K562 (cell line): ENCODE data around the gene SLC37A2. TPM values are rescaled to one million over a fixed set of nuclear protein-coding genes. Genes with fewer than 3 reads are reported as not detected.
A peak's percentile ranks its signal among the peaks of the same experiment; 100 is the strongest.

ENCODE experiments used
- CBX1 ChIP-seq: sonication (generic); IDR thresholded peaks from 2 replicates; pipeline ENCODE4 v1.6.1; 2016; ENCODE audit warnings: antibody characterized with exemption, low read depth, mild to moderate bottlenecking
- EP300 ChIP-seq: IDR thresholded peaks from 2 replicates; pipeline ENCODE4 v1.6.1; 2012; ENCODE audit warnings: low read length, improper control_type of control experiment
- FOXK2 ChIP-seq, 2 experiments: fragments of 450-650 bp; IDR thresholded peaks in 1 of 2; conservative IDR thresholded peaks in 1 of 2; 2 replicates each; pipeline ENCODE4 v1.6.1; 2016; ENCODE audit warnings: low read depth in 2 of 2, mild to moderate bottlenecking in 1 of 2
- JUND ChIP-seq, 2 experiments: IDR thresholded peaks; 2 replicates in 1 of 2; 3 replicates in 1 of 2; pipeline ENCODE4 v1.6.1; 2011; ENCODE audit warnings: borderline replicate concordance in 2 of 2, low read depth in 2 of 2, low read length in 2 of 2, improper control_type of control experiment in 1 of 2, missing biosample characterization in 1 of 2, missing genetic modification characterization in 1 of 2, missing genetic modification reagents in 1 of 2
- MAFF ChIP-seq: IDR thresholded peaks from 2 replicates; pipeline ENCODE4 v1.6.1; 2012; ENCODE audit warnings: low read length, improper control_type of control experiment
- MIER1 ChIP-seq: fragments of 450-650 bp; IDR thresholded peaks from 2 replicates; pipeline ENCODE4 v1.6.1; 2016; ENCODE audit warnings: antibody characterized with exemption, mild to moderate bottlenecking, low read depth
- NFYB ChIP-seq: IDR thresholded peaks from 2 replicates; pipeline ENCODE4 v1.6.1; 2011; ENCODE audit warnings: mild to moderate bottlenecking, moderate library complexity; ENCODE audit not compliant: insufficient read length; ENCODE audit errors: extremely low read depth
- RFX1 ChIP-seq: fragments of 450-650 bp; IDR thresholded peaks from 2 replicates; pipeline ENCODE4 v1.6.1; 2016; ENCODE audit warnings: mild to moderate bottlenecking, moderate library complexity
- SIX5 ChIP-seq, 2 experiments: IDR thresholded peaks; 2 replicates each; pipeline ENCODE4 v1.6.1; 2011; ENCODE audit warnings: low read length in 2 of 2, borderline replicate concordance in 1 of 2, low read depth in 1 of 2, mild to moderate bottlenecking in 1 of 2, moderate library complexity in 1 of 2; ENCODE audit not compliant: insufficient read depth in 1 of 2
- SP2 ChIP-seq: IDR thresholded peaks from 2 replicates; pipeline ENCODE4 v1.6.1; 2011; ENCODE audit warnings: mild to moderate bottlenecking, low read depth, low read length, moderate library complexity; ENCODE audit not compliant: poor library complexity, severe bottlenecking; ENCODE audit errors: extremely low read depth
- TRIM28 ChIP-seq: fragments of 450-650 bp; IDR thresholded peaks from 2 replicates; pipeline ENCODE4 v1.6.1; 2017
- WHSC1 ChIP-seq: IDR thresholded peaks from one replicate; pipeline ENCODE4 v1.6.1; 2012; ENCODE audit warnings: low read length, control low read depth, inconsistent platforms
- XRCC3 ChIP-seq: fragments of 450-650 bp; IDR thresholded peaks from 2 replicates; pipeline ENCODE4 v1.6.1; 2017; ENCODE audit warnings: mild to moderate bottlenecking, moderate library complexity
- YY1 ChIP-seq, 3 experiments: IDR thresholded peaks; 2 replicates each; pipeline ENCODE4 v1.6.1; 2011; ENCODE audit warnings: low read length in 2 of 3, mild to moderate bottlenecking in 2 of 3, moderate library complexity in 2 of 3, borderline replicate concordance in 1 of 3, control low read depth in 1 of 3, low read depth in 1 of 3; ENCODE audit not compliant: insufficient read depth in 3 of 3, insufficient replicate concordance in 2 of 3, control insufficient read depth in 1 of 3, insufficient read length in 1 of 3; ENCODE audit errors: extremely low read depth in 1 of 3
- ZBTB17 ChIP-seq: fragments of 450-650 bp; formaldehyde crosslinking; IDR thresholded peaks from 2 replicates; pipeline ENCODE4 v1.4.0; 2020; ENCODE audit warnings: mild to moderate bottlenecking
- ZC3H4 ChIP-seq: sonication (generic); formaldehyde crosslinking; IDR thresholded peaks from 2 replicates; pipeline ENCODE4 v1.9.0; 2021; ENCODE audit warnings: missing genetic modification reagents, borderline replicate concordance
- ZNF121 ChIP-seq: sonication (generic); formaldehyde crosslinking; conservative IDR thresholded peaks from 2 replicates; pipeline ENCODE4 v1.8.0; 2022; ENCODE audit warnings: missing genetic modification reagents
- ZNF143 ChIP-seq: sonication (generic); formaldehyde crosslinking; IDR thresholded peaks from 2 replicates; pipeline ENCODE4 v1.9.0; 2022; ENCODE audit warnings: mild to moderate bottlenecking, missing genetic modification reagents
- ZNF444 ChIP-seq: fragments of 250-450 bp; sonication (Bioruptor Pico); IDR thresholded peaks from 2 replicates; pipeline ENCODE4 v1.4.0; 2020; ENCODE audit warnings: mild to moderate bottlenecking, moderate library complexity
- ZNF583 ChIP-seq: fragments of 250-450 bp; sonication (Bioruptor Pico); IDR thresholded peaks from 2 replicates; pipeline ENCODE4 v1.4.0; 2020
- polyA plus RNA-seq, 8 experiments: library from polyadenylated mRNA; depleted of rRNA in 4 of 8; stranded (reverse) in 5 of 8; unstranded in 3 of 8; fragments of >200 nt; fragmentation: Nextera tagmentation in 2 of 8; fragmentation: Illumina TruSeq in 1 of 8; extraction: Ambion mirVana in 2 of 8; extraction: Trizol in 1 of 8; gene quantifications; 2 replicates each; pipeline versions ENCODE4 v1.2.1 to v1.2.3, GENCODE V29; 2011 to 2014; ENCODE audit warnings: inconsistent platforms in 1 of 8, missing spikeins in 1 of 8
- total RNA-seq, 7 experiments: library from RNA; depleted of rRNA in 6 of 7; stranded (reverse); fragments of >200 nt in 6 of 7; fragmentation: Illumina TruSeq in 2 of 7; extraction: Trizol in 2 of 7; gene quantifications; 2 replicates each; pipeline versions ENCODE4 v1.2.1 to v1.2.3, GENCODE V29; 2011 to 2021; ENCODE audit warnings: low replicate concordance in 1 of 7
- TF ChIP-seq, protein P1 (sequence below), 2 experiments: IDR thresholded peaks in 1 of 2; conservative IDR thresholded peaks in 1 of 2; 2 replicates each; pipeline ENCODE4 v1.6.1; 2016; ENCODE audit warnings: low read depth in 2 of 2, mild to moderate bottlenecking in 1 of 2, missing compliant biosample characterization in 1 of 2, missing genetic modification characterization in 1 of 2, moderate library complexity in 1 of 2
- TF ChIP-seq, protein P2 (sequence below): fragments of 450-650 bp; IDR thresholded peaks from 2 replicates; pipeline ENCODE4 v1.6.1; 2014; ENCODE audit warnings: low read depth, mild to moderate bottlenecking, moderate library complexity, borderline replicate concordance
- TF ChIP-seq, protein P3 (sequence below): sonication (generic); formaldehyde crosslinking; IDR thresholded peaks from 2 replicates; pipeline ENCODE4 v1.9.0; 2022; ENCODE audit warnings: mild to moderate bottlenecking, missing genetic modification reagents

SLC37A2 gene
- total and polyA plus RNA-seq, 9 of the 15 experiments (the other 6 are each of a cell fraction or from before 2014, with no cell fraction given) = 0.01 to 1.2 (median 0.52) TPM

- peak in 1 of 3 experiments; percentile 19 for TF ChIP-seq YY1 (IDR thresholded peaks at IDR 0.05; ENCODE audit: borderline replicate concordance in 1 of 3, control insufficient read depth in 1 of 3, extremely low read depth in 1 of 3, insufficient read depth in 3 of 3, insufficient read length in 1 of 3, insufficient replicate concordance in 2 of 3, low read depth in 1 of 3, low read length in 2 of 3)
- no peak for TF ChIP-seq WHSC1
- TF ChIP-seq TRIM28 = no peak
- TF ChIP-seq ZNF444 (CRISPR knock-in tag) = no peak
- TF ChIP-seq NFYB = peak; percentile 66
- TF ChIP-seq ZNF583 = no peak
- 0 out of 2 replicates have a peak, but pooled peaks have one; percentile 41 for TF ChIP-seq CBX1
- TF ChIP-seq ZNF143 (CRISPR knock-in tag) = no peak
- TF ChIP-seq RFX1 = no peak
- TF ChIP-seq ZC3H4 = no peak
- no peak for TF ChIP-seq ZBTB17 (CRISPR knock-in tag)
- TF ChIP-seq, protein P1, sequence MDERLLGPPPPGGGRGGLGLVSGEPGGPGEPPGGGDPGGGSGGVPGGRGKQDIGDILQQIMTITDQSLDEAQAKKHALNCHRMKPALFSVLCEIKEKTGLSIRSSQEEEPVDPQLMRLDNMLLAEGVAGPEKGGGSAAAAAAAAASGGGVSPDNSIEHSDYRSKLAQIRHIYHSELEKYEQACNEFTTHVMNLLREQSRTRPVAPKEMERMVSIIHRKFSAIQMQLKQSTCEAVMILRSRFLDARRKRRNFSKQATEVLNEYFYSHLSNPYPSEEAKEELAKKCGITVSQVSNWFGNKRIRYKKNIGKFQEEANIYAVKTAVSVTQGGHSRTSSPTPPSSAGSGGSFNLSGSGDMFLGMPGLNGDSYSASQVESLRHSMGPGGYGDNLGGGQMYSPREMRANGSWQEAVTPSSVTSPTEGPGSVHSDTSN (CRISPR knock-in tag; IDR thresholded peaks at IDR 0.05; ENCODE audit: low read depth) = no peak
- TF ChIP-seq, protein P1 (tag; conservative IDR thresholded peaks at IDR 0.05; ENCODE audit: low read depth) = peak; percentile 97
- TF ChIP-seq ZNF121 = no peak
- TF ChIP-seq JUND (IDR thresholded peaks at IDR 0.05; ENCODE audit: borderline replicate concordance, low read depth, low read length) = peak; percentile 2; the same call in 1 of the 2 replicates
- no peak; the same call in 2 of the 3 replicates for TF ChIP-seq JUND (tag; IDR thresholded peaks at IDR 0.05; ENCODE audit: borderline replicate concordance, low read depth, low read length)
- TF ChIP-seq EP300 = no peak
- TF ChIP-seq, protein P2, sequence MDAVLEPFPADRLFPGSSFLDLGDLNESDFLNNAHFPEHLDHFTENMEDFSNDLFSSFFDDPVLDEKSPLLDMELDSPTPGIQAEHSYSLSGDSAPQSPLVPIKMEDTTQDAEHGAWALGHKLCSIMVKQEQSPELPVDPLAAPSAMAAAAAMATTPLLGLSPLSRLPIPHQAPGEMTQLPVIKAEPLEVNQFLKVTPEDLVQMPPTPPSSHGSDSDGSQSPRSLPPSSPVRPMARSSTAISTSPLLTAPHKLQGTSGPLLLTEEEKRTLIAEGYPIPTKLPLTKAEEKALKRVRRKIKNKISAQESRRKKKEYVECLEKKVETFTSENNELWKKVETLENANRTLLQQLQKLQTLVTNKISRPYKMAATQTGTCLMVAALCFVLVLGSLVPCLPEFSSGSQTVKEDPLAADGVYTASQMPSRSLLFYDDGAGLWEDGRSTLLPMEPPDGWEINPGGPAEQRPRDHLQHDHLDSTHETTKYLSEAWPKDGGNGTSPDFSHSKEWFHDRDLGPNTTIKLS = no peak
- TF ChIP-seq MIER1 = no peak
- TF ChIP-seq SIX5 (IDR thresholded peaks at IDR 0.05; ENCODE audit: borderline replicate concordance in 1 of 2, insufficient read depth in 1 of 2, low read depth in 1 of 2, low read length in 2 of 2) = no peak
- TF ChIP-seq, protein P3, sequence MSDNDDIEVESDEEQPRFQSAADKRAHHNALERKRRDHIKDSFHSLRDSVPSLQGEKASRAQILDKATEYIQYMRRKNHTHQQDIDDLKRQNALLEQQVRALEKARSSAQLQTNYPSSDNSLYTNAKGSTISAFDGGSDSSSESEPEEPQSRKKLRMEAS (CRISPR knock-in tag) = no peak
- no peak for TF ChIP-seq MAFF
- peak; percentile 33 for TF ChIP-seq SP2
- TF ChIP-seq FOXK2 (conservative IDR thresholded peaks at IDR 0.05 in 1 of 2, IDR thresholded peaks at IDR 0.05 in 1 of 2; ENCODE audit: low read depth in 2 of 2) = no peak
- TF ChIP-seq XRCC3 = no peak
These were observed 61.0 kb downstream of the SLC37A2 start (continued) for GRCh38 chr11:125123947-125124617.
